GM19395 (cell line): ENCODE results near the gene CALHM6.
A peak's percentile ranks its signal among the peaks of the same experiment; 100 is the strongest.

Source experiments
- ATAC-seq: cut with Tn5 transposase; IDR thresholded peaks from one replicate; pipeline ENCODE4 v1.9.1; 2021; ENCODE audit warnings: mild to moderate bottlenecking, moderate library complexity; ENCODE audit not compliant: unreplicated experiment

CALHM6 gene

DNA sequence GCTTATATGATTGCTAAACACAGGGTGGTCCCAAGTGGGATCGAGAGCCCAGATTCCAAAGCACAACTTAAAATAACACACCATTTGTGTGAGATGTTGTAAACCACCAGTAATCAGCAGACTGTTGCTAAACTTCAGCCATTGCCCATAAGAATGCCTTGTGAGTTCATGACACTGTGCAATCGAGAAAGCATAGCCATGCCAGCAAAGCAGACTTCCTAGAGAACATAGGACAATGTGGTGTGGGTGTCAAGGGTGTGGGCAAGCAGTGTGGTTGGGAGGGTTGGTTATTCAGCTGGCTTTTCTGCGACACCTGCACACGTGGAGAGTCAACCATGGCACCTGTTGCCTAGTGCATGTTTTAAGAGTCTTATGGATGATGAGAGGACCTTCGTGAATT, 16.1 kb upstream of the CALHM6 start:
- no peak for ATAC-seq

DNA sequence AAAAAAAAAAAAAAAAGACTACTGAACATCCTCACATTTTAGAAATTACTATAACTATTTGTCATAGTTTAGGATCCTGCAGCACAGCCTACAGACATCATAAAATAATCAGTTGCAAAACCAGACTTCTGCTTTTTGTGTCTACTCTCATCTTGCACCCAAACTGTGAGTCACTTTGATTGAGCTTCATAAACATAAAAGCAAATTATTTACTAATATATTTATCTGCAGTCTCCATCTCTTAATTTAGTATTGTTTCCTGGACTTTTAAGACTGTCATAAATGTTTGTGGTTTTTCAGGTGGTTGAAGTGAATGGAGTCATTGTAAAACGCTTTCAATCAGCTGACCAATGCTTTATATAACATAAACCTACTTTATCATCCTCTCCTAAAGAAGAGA, 14.8 kb upstream of the CALHM6 start:
- ATAC-seq = no peak

DNA sequence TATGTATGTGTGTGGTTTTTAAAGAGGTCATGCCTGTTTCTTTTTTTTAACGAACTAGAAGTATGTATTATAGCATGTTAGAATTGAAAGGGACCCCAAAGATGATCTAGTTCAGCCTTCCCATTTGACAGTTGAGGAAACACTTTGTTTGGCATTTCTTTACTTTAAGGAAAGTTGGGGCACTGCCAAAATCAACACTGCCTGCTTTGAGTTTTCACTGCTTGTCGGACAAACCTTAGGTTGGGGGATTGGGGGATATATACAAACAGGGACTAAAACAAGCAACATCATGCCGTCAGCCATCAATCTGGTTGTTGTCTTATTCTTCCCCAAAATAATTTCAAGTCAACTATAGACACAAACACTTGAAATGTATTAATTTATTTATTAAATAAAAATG, 14.1 kb upstream of the CALHM6 start:
- ATAC-seq = no peak

DNA sequence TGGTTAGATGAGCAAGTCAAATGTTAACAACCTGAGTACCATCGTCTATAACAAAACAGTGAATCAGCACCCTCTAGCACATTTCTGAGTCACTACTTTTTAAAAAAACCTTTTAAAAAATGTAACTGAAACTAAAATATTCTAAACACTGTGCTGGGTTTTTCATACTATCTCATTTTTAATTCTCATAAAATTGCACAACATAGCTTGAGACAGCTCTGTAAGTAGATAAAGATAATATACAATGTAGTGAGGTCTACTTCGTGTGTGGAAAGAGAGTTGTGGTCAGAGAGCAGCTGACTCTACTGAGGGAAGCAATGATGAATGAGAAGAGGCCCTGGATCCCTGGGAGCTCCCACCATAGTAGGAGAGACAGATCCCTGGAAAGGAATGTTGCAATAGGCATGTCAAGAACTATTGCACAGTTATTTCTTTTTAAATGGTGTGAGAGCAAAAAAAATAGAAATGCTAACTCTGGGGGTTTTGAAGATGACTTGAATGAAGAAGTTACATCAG, 13.6 kb upstream of the CALHM6 start:
- no peak for ATAC-seq

DNA sequence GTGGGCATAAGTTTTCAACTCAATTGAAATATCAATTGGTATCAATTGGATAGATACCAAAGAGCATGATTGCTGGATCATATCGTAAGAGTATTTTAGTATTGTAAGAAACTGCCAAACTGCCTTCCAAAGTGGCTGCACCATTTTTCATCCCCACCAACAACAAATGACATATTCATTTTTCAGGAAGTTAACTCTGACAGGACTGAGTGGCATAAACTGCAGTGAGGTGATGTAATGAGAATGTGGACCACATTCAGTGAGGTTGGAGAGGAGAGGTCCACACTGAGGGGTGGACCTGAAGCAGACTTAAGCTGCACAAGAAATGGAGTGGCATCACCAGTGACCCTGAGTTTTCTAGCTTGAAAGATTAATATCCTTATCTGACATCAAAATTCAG, 11.6 kb upstream of the CALHM6 start:
- no peak for ATAC-seq

DNA sequence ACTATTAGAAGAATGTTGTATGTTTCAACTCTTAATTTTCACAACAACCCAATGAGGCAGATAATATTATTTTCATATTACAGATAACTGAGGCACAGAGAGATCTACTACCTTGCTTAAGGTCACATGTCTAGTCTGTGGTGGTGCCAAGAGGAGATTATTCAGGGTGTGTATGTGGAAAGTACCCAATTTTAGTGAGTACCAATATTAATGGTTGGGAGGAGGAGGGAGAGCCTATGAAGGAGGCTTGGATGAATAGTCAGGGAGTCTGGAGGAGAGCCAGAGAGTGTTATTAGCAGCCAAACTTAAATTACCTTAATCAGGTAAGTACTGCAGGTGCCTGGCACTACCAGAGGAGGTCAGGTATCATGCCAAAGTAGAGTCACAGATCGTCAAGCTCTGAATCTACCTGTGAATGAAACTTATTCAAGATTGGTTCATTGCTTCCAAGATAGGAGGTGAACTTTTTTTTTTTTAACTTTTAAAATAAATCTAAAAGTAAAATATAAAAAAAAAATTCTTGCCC, 10.9 kb upstream of the CALHM6 start:
- no peak for ATAC-seq

DNA sequence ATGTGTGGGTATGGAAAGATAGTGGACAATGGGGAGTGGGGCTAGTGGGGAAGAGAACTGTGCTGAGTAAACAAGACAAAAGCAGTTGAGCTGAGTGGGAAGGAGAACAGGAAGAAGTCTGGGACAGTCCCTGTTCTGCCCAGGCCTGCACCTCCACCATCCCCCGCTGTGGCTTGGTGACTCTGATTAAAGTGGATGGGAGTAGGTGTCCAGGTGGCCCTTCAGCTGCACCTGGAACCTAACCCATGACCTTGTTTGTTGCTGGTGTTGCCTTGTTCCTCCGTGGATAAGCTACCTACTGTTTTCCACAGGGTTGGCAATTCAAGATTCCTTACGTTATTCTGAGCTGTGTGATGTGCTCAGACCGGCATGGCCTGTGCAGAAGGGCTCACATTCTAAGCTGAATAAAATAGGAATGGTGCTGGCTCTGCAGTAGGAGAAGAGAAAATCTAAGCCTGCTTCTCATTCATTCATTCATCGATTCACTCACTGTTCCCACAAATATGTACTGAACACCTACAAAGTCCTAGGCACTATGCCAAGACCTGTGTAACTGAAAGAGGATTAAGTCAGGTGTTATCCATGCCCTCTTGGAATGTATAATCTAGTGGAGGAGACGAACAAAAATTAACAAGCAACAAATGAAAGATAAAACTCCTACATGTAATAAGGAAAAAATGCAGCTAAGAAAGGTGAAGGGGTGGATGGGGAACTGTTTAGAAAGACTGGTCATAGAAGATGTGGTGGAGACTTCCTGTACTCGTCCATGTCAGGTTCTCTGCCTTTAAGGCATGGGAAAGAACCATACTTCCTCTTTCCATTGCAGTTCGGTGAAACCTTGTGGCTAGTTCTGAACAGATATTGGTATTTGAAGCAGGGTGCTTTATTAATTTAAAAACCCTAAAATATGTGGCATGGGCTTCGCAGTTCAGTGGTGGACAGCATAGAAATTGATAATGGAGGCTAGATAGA, 10.1 kb upstream of the CALHM6 start:
- ATAC-seq = peak; percentile 90

DNA sequence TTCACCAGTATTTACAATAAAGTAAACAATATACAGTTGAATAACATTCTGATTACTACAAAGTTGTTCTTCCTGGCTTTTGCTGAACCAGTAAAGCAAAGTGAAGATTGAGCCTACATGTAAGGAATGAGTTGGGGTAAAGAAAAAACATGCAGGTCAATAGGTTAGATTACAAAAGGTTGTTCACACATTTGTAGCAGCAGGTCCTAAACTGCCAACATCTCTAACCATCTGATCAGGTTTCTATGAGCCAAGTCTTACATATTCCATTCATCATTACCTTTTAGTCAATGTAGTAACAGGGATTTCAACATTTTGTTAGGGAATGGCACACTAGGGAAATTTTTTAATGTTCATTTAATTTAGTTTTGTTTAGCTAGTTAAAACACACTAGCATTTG, 9.3 kb upstream of the CALHM6 start:
- ATAC-seq = no peak

DNA sequence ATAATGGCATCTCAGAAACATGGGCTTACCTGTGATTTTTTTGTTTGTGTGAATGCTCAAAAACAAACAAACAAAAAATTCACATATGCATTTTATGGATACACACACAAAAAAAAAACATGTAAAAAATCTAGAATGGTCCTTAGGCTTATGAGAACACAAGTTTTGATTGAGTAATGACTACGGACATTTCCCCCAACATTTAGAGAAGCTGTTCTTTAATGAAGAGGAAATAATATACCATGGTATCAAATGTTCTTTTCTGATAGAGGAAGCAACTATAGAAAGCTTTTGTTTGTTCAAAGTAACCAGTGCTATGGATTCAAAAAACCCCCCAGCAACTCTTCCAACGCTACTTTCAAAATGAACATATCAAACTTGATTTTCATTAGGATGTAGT, 8.6 kb upstream of the CALHM6 start:
- ATAC-seq = no peak

DNA sequence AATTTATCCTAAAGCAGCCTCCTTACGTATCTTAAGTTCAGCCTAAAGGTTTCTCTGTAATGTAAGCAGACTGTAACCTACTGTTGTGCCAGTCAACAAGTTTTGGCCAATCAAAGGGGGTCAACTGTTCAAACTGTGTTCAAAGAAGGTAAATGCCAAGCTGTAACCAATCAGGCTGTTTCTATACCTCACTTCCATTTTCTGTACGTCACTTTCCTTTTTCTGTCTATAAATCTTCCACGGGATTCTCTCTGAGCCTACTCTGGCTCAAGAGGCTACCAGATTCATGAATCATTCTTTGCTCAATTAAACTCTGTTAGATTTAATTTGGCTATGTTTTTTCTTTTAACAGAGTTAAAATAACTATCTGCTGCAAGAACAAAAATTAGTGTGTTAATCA, 5.1 kb upstream of the CALHM6 start:
- ATAC-seq = no peak

DNA sequence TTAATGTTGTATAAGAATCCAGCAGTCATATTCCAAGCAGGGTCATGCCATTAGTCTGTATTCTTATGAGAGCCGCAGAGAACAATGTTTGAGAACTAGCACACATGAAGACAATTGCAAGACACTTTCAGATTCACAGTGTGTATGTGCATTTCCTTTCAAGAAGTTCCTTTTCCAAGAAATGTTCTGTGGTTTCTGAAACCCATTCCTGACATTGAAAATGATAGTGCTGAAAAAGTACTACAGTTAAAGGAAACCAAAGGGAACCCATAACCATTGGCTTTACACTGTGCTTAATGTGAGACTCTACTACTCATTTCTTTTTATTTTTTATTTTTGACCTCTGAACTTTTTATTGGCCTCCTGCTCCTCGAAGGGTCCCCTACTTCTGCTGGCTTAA, 4.2 kb upstream of the CALHM6 start:
- no peak for ATAC-seq

DNA sequence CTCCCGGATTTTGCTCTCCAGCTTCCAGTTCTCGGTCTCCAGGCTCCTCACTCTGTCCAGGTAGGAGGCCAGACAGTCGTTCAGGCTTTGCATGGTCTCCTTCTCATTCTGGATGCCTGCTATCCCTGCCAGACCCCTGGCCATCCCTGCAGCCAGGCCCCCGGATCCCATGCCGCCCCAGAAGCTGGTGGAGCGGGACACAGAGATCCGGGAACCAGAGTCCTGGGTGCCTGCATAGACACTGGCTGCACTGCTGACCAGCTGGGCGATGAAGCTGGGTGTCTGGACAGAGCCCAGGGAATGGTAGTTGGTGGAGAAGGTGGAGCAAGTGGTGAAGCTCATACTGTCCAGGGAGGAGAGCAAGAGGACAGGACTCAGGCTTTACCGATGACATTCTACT, 2.9 kb upstream of the CALHM6 start:
- ATAC-seq = no peak

DNA sequence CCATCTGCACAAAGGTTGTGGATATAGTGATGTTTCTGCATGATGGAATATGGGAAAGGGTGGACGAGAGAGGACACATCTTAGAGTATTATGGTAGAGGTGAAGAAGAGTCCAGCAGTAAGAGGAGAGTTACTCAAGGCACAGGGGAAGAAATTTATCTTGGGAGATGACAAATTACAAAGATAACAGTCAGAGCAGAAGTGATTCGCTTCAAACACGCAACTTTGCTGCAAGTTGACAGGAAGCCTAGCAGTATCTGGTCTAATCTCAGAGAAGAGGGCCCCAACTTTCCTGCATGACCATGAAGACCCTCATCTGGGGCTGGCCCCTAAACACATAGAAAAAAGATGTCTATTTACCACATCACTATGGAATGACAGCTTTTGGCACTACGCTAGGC, 1.2 kb upstream of the CALHM6 start:
- no peak for ATAC-seq

DNA sequence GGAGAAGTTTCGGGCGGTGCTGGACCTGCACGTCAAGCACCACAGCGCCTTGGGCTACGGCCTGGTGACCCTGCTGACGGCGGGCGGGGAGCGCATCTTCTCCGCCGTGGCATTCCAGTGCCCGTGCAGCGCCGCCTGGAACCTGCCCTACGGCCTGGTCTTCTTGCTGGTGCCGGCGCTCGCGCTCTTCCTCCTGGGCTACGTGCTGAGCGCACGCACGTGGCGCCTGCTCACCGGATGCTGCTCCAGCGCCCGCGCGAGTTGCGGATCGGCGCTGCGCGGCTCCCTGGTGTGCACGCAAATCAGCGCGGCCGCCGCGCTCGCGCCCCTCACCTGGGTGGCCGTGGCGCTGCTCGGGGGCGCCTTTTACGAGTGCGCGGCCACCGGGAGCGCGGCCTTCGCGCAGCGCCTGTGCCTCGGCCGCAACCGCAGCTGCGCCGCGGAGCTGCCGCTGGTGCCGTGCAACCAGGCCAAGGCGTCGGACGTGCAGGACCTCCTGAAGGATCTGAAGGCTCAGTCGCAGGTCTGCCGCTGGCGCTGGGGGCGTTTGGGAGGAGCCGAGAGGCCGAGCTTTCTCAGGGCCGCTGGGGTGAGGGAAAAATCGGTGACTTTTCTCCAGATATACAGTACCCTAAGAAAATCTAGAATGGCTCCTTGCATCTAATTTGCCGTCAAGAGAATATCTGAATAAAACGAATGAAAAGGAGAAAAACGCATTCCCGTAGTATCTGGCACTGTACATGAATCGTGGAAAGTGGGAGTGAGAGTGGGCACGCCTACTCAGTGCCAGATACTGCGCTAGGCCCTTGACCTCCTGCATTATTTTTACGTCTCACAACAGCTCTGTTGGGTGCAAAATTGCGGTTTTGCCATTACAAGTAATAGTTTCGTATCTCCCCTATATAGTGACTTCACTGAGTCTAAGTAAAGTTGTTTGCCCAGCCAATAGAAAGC, 1.0 kb downstream of the CALHM6 start:
- peak; percentile 76 for ATAC-seq

DNA sequence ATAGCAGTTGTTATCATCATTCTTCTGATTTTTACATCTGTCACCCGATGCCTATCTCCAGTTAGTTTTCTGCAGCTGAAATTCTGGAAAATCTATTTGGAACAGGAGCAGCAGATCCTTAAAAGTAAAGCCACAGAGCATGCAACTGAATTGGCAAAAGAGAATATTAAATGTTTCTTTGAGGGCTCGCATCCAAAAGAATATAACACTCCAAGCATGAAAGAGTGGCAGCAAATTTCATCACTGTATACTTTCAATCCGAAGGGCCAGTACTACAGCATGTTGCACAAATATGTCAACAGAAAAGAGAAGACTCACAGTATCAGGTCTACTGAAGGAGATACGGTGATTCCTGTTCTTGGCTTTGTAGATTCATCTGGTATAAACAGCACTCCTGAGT, 2.1 kb downstream of the CALHM6 start:
- no peak for ATAC-seq

DNA sequence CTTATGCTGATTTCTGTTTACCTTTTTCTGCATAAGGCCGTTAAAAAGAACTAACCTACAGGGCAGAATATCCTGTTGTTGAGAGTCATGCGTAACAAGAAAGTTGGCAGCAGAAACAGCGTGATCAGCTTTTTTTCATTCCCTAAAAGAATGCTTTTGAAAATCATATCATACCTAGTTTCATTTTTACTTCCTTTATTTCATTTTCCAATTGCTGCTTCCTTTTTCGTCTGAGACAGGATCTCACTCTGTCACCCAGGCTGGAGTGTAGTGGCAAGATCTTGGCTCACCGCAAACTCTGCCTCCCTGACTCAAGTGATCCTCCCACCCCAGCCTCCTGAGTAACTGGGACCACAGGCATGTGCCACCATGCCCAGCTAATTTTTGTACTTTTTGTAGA, 4.1 kb downstream of the CALHM6 start:
- ATAC-seq = no peak

DNA sequence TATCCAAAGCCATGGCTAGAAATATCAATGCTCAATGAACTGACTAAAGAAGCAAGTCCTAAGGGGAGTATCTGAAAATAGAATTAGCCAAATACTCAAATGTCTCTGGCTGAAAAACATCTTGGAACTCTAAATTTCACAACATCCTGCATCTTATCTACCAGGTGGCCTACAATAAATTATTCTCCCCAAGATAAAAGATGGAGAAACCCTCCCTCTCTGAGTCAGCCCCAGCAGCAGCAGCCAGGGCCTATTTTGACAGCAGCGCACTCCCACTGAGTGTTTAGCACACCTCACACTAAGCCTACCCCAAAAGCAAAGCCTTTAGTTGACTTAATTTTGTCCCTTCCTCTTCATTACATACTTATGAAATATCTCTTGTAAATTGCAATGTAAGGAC, 5.9 kb downstream of the CALHM6 start:
- no peak for ATAC-seq

DNA sequence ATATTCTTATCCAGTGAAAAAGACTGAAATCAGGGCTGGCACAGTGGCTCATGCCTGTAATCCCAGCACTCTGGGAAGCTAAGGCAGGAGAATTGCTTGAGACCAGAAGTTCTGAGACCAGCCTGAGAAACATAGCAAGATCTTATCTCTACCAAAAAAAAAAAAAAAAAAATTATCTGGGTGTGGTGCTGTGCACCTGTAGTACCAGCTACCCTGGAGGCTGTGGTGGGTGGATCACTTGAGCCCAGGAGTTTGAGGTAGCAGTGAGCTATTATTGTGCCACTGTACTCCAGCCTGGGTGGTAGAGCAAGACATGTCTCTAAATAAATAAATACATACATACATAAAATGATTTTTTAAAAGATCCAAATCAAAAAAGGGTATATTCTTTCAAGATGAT, 6.3 kb downstream of the CALHM6 start:
- ATAC-seq = no peak

DNA sequence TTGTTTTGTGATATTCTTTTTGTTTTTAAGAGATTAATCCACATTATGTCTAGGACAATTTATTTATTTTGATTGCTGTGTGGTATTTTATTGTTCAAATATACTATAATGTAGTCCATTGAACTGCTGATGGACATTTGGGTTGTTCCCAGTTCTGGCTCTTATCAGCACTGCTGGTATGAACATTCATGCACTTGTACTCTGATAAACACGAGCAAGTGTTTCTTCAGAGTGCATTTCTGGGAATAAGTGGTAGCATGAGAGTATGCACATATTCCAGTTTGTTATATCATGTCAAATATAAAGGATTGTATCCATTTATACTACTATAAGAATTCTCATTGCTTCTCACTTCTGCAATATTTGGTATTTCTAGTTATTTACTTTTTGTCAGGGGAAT, 7.1 kb downstream of the CALHM6 start:
- ATAC-seq = no peak

DNA sequence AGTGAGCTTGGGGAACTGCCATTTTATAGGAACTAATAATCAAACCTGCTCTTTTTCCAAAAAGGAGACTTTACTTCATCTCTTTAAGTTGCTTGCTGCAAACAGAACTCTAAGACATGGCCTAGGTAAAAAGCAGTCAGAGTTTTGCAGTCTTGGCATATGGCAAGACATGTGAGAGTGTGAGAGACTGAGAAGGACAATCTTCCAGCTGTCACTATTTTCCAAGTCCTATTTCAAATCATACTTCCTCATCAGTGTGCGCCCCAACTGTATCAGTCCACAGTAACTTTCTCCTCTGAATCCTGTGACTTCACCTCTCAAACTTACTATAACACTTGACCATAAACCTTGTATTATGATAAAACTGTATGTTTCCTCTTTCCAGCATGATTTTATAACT, 10.4 kb downstream of the CALHM6 start:
- no peak for ATAC-seq

DNA sequence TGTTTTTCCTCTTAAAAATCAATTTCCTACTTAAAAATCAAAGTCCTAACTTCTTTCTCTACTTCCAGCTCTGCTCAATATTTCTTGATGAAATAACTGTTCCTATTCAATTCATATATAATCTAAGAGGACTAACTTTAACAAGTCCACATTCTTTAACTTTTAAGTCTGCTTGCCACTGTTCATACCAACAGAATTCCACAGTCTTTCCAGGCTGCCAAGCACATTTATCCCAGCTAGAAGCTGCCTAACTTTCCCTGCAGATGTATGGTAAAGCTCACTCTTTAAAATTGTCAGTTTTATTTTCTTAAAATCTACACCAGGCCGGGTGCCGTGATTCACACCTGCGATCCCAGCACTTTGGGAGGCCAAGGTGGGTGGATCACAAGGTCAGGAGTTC, 11.5 kb downstream of the CALHM6 start:
- ATAC-seq = no peak
